Breast epithelium (tissue), 3 donors: ENCODE data around the gene ZBTB14.

ENCODE experiments used
- CTCF ChIP-seq, 3 donors: fragments of 450-650 bp; IDR thresholded peaks; one replicate each; pipeline ENCODE4 v1.5.1; 2016 to 2017; ENCODE audit warnings: antibody characterized with exemption in 3 of 3, mild to moderate bottlenecking in 3 of 3, moderate library complexity in 3 of 3
- POLR2A ChIP-seq: fragments of 450-650 bp; IDR thresholded peaks from one replicate; pipeline ENCODE4 v1.6.1; 2016; ENCODE audit warnings: antibody characterized with exemption, mild to moderate bottlenecking, moderate library complexity

DNA sequence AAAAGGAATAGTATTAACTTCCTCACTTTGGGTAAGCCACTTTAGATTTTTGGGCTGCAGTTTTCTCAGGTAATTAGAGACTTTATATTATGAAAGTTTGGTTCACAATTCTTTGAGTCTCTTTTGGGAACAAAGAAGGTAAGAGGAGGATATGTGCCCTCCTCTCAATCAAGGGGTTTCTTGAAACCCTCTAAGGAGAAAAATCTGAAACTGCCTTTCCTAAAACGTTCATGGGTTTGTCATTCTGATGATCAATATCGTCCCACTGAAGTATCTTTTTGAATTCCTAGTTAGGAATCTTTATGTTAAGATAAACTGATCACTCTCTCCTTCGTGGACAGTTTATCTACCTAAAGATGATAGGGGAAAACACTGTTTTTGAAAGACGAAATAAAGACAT is 56.1 kb downstream of the ZBTB14 start:
- TF ChIP-seq POLR2A, result no peak
- TF ChIP-seq CTCF (IDR thresholded peaks at IDR 0.05), result no peak
